NCI-H2171 (cell line): ENCODE data around the gene APOBEC3A.
A peak's percentile ranks its signal among the peaks of the same experiment; 100 is the strongest.

Experiments used
- DNase-seq: peaks from one replicate; lab custom pipeline; 2025; lab: John Stamatoyannopoulos, UW

Gene APOBEC3A

DNA sequence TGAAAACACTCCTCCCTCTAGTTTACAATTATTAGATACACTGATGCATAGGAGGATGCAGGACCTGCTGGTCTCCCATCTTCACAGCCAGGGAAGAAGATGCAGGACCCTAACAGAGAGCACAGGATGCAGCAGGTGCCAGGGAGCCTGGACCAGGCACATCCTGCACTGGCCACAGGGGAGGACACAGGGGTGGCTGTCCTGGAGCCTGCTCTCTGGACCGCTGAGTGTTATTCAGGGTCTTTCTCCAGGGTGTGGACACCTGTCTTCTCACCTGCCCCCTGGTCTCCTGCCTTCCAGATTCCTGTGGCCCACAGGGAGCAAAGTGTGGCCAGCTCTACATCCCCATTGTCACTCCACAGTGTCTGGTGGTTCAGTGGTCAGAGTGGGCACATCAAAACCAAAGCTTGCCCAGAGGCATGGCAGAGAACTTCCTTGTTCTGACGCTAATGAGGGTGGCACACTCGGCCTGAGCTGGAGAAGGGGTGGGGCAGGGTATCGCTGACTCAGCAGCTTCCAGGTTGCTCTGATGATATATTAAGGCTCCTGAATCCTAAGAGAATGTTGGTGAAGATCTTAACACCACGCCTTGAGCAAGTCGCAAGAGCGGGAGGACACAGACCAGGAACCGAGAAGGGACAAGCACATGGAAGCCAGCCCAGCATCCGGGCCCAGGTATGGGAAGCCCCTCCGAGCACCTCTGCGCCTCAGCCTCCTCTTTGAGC is at the start of gene APOBEC3A:
Gene APOBEC3A, plus strand, starts transcription at position 564 of the 725 bp plus-strand sequence. Its CDS starts 83 bp downstream, at position 647.
- DNase-seq = no peak

DNA sequence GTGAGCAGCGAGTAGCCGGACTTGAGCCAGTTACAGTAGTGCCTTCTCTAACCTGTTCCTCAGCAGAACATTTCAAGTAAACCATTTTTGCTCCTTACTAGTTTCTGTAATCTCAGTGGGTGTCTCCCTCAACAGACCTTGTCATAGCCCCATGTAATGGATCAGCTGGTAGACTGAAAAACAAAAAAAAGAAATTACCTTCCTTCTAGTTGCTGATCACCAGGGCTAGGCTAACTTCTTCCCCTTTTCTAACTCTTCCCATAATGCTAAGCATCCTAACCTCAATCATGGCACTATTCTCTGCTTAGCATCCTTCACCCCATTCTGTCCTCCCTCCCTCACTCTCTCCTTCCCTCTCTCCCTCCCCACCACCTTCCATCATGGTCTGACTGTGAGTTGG is 49.6 kb upstream of the APOBEC3A start:
- DNase-seq = no peak

DNA sequence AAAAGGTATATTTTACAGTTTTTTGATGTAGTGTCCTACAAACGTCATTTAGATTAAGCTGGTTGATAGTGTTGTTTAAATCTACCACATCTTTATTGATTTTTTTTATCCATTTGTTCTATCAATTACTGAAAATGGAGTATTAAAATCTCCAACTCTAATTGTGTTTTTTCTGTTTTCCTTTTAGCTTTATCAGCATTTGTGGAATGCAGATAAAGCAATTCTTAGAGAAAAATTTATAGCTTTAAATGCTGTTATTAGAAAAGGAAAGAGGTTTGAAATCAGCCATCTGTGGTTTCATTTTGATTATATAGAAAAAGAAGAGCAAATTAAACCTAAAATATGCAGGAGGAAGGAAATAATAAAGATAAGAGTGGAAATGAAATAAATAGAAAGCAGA is 46.0 kb upstream of the APOBEC3A start:
- no peak for DNase-seq

DNA sequence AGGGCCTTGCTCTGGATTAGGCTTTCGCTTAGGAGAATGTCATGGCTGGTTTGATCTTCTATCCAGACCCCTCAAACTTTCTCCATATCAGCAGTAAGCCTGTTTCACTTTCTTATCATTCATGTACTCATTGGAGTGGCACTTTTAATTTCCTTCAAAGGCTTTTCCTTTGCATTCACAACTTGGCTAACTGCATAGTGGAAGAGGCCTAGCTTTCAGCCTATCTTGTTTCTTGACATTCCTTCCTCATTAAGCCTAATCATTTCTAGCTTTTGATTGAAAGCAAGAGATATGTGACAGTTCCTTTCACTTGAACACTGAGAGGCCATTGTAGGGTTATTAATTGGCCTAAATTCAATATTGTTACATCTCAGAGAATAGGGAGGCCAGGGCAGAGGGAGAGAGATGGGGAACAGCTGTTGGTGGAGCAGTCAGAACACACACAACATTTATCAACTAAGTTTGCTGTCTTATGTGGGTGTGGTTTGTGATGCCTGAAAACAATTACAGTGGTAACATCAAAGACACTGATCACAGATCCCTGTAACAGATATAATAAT is 37.7 kb upstream of the APOBEC3A start:
- no peak for DNase-seq

DNA sequence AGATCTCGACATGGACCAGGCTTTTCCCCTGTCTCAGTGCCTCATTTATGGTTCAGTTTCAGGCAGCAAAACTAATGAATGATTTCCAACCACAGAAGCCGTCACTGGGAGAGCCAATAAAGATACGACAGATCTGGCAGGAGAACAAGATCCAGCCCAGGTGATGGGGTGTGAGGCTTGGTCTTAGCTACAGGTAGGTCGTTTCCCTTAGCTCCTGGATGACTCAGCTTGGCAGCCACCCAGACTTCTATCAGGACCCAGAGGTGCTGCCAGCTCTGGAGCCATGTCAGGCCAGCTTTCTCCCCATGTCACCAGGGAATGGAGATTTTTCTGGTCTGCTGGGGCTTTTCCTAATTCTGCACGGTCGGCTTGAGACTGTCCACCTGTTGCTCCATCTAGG is 36.3 kb upstream of the APOBEC3A start:
- DNase-seq = no peak

DNA sequence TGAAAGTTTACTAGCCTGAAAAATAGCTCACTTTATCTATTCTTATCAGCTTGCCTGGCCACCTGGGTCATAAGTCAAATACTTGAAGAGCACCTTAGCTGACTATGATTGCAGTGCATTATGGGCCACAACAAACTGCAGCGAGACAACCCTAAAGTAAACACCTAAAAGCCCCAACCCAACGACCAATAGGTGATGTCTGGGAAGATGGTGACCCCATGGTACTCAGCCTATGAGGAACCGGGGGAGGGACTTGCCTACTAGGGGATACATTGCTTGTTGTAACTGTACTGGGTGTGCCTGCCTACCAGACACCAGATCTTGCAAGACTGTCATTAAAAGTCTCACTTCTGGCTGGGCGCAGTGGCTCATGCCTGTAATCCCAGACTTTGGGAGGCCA is 35.6 kb upstream of the APOBEC3A start:
- no peak for DNase-seq

DNA sequence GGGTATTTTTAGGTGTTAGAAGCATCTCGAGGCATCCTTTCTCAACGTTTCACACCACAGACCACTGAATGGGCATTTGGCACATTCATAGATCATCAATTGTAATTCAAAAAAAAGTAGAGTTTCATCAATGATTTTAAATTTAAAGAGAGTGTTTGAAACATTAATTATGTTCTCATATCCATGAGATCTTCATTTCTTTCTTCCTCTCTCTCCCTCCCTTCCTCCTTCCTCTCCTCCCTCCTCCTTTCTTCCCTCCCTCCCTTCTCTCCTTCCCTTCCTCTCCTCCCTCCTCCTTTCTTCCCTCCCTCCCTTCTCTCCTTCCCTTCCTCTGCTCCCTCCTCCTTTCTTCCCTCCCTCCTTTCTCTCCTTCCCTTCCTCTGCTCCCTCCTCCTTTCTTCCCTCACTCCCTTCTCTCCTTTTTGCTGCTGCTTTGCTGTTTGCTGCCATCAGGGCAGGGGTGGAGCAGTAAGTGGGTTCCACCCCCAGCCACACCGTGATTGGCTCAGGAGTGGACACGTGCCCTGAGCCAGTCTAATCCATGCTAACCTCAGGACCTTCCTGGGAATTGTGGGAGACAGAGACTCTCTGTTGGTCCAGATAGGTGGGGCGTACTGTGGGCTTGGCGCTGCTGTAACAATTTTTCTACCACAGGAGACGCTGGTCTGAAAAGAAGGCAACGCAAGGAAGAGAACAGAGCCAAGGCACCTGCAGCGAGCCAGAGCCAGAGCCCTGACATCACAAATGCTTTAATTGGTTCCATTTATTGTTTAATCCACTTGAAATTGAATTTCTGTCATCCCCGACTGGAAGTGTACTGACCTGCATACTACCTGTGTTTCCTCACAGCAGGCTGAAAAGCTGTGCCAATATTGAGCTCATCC is 33.7 kb upstream of the APOBEC3A start:
- DNase-seq = peak; percentile 83

DNA sequence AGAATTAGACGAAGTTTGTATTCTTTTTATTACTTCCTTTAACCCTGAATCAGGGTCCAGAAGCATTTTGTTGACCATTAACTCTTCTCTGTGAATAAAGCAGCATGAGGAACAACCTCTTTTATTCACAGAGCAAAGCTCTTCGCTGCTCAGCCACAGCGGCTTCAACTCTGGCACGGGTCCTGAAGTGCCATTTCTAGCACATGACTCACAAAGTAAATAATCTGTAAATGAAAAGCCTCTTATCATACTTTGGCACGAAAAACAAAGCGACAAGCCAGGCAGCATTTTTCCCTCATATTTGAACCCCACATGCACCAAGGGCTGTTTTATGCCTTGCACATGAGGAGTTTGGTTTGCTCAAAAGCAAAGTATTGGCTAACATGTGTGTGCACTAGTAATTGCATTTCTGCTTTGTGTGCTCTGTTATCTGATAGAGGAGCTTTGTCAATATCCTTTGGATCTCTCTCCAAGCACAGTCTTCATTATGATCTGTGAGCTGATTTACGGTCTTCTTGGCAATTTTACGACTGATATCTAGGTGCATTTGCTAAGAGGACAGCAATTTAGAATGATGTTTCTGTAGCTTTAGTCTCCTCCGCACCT is 33.0 kb upstream of the APOBEC3A start:
- DNase-seq = peak; percentile 51

DNA sequence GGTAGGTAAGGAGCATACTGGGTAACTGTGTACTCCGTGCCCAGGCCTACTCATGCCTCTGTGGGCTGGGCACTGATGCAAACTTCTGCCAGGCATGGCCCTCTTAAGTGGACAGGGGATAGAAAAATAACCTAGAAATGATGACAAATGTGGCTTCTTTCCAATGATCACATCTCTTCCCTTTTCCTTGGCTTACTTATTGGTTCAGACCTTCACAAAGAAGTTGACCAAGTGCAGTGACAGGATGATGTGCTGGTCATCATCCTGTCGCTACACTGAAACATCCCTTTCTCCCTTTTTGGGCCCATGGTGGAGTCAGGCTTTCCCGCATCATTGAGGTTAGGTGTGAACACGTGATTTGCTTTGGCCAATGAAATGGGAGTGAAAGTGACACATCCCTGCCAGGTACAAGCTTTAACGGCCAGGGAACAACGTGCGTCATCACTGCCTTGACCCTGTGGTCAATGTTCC is 31.8 kb upstream of the APOBEC3A start:
- no peak for DNase-seq

DNA sequence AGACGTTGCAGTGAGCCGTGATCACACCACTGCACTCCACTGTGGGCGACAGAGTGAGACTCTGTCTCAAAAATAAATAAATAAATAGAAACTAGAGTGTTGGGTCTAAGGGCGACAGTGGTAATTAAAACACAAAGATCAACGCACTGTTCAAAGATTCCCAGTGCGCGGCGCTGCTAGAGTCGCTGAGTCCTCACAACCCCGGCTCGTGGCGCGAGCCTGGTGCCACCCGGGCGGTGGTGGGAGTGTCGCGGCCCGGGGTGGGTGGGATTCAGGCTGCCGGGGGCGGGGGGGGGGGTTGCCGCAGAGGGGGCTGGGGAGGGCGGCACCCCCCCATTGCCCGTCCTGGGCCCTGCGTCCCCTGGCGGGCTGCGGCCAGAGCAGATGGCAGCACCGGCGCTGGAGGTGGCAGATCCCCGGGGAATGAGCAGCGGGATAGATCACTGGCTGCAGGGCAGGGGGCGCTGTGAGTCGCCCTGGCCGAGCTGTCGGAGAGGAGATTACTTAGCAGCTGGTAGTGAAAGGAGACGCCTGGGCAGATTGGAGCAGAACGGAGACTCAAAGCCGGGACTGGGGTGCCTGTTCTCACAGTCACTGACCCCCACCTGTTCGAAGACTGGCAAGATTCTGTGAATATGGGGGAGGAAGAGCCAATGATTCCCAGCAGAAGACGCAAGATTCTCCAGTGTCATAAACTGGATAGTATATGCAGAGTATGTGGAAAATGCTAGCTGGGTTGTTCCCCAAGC is 30.2 kb upstream of the APOBEC3A start:
- DNase-seq = peak; percentile 84

DNA sequence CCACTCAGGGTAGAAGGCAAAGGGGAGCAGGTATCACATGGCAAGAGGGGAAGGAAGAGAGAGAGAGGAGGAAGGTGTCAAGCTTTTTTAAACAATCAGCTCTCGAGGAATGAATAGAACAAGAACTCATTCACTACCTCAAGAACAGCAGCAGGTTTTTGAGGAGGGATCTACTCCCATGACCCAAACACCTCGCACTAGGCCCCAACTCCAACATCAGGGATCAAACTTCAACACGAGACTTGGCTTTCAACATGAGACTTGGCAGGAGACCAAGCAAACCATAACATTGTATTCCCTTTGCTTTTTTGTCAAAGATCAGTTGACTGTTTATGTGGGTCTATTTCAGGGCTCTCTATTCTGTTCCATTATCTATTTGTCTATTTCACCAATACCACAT is 26.9 kb upstream of the APOBEC3A start:
- peak; percentile 9 for DNase-seq

DNA sequence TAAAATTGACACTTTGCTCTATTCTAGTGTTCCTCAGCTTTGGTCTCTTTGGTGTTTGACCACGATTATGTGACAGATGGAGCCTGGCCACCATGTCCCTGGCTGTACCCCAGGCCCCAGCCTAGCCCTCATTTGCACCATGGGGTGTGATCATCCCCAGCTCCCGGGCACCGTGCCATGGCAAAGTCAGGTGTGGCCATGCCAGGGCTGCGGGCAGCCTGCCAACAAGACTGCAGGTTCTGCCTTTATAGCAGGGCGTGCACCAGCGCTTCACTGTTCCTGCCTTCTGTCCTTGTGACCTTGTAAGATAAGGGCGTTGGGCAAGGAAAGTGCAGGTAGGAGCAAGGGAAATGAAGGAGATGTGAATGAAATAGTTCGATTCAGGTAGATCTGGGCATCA is 22.4 kb upstream of the APOBEC3A start:
- DNase-seq = peak; percentile 98

DNA sequence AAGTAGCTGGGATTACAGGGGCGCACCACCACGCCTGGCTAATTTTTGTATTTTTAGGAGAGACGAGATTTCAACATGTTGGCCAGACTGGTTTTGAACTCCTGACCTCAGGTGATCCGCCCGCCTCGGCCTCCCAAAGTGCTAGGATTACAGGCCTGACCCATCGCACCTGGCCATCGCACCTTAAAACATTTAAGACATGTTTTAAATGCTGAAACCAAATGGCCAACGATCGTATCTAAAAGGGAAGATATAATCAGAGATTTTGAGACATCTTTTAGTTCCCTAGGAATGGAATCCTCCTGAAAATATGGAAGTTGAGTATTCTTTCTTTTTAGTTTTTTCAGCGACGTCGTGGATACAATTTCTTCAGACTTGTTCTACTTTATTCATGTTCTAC is 21.8 kb upstream of the APOBEC3A start:
- DNase-seq = no peak

DNA sequence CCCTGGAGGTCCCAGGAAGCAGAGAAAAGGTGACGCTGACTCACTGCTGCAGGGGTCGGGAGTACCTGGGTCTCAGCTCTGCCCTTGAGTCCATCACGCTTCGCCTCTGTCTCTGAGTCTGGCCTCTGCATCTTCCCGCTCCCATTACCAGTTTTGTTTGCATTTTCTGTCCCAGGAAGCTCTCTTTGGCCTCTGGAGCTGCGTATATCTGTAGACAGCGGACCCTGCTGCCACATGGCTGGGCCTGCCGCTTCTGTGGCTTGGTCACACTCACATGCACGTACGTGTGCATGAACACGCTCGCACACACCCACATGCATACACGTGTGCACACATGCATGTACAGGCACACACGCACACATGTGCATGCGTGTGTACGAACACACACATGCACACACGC is 20.8 kb upstream of the APOBEC3A start:
- DNase-seq = no peak

DNA sequence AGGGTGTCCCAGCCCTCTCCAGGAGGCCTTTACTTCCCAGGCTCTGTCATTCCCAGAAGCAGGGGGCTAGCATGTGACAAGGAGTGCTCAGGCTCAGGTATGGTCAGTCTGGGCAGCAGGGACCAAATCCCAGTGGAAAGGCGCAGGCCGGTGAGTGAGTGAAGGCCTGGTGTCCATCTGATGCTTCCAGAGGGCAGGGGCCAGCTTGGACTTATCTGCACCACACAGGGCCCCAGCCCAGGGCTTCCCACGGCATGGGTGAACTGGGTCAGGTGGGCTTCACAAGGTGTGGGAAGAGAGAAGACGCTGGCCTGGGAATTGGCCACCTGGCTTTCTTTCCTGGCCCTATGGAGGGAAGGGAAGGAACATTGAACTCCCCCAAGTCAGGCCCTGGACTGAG is 20.4 kb upstream of the APOBEC3A start:
- no peak for DNase-seq

DNA sequence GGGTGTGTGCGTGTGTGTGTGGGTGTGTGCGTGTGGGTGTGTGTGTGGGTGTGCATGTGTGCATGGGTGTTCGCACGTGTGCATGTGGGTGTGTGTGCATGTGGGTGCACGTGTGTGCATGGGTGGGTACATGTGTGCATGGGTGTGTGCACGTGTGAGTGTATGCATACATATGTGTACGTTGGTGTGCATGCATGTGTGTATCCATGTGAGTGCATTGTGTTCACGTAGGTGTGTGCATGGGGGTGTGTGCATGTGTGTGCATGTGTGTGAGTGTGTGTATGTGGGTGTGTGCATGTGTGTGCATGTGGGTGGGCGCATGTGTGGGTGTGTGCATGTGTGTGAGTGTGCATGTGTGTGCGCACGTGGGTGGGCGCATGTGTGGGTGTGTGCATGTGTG is 19.9 kb upstream of the APOBEC3A start:
- no peak for DNase-seq

DNA sequence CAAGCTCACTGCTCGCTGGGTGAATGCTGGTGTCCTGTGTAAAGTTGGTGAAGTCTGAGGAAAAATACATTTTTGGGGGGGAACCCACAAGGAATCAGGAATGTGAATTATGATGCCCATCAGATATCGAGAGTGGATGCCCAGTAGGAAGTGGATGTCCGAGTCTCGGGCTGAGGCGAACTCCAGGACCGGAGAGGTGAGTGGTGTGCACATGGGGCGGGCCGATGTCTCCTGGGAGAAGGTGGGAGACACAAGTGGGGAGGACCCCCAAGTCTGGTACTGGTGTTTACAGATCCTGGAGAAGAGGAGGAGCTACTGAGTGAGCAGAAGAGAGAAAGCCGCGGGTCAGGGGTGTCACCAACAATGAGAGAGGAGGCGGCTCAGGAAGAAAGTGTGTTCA is 19.2 kb upstream of the APOBEC3A start:
- DNase-seq = no peak

DNA sequence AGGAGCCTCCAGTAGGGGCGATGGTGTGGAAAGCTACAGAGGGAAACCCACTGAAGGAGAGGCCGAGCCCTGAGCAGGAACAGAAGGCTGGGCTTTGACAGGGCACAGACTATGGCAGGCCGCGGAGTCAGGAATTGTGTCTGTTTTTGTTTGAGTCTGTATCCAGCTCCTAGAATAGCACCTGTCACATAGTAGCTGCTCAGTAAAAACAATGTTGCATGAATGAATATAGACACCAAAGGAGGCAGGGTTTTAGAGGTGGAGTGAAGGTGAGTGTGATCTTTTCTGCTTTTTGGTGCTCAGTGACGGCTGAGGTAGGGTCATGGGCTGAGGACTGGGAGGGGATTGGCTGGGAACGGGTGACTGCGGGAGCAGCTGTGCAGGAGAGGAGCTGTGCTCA is 18.5 kb upstream of the APOBEC3A start:
- no peak for DNase-seq

DNA sequence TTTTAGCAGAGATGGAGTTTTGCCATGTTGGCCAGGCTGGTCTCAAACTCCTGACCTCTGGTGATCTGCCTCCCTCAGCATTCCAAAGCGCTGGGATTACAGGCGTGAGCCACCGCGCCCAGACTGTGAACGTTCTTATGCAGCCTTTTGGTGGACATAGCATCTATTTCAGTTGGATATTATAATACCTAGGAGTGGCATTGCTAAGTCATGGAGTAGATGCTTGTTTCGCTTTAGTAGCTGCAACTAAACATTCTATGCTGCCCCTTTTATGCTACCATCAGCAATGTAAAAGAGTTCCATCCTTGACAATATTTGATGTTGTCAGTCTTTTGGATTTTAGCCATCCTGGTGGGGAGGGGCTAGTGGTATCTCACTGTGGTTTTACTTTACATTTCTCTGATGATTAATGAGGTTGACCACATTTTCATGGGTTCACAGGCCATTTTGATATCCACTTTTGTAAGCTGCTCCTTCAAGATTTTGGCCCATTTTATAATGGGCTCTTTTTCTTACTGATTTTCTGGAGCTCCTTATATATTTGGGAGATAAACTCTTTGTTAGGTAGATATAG is 16.5 kb upstream of the APOBEC3A start:
- no peak for DNase-seq

DNA sequence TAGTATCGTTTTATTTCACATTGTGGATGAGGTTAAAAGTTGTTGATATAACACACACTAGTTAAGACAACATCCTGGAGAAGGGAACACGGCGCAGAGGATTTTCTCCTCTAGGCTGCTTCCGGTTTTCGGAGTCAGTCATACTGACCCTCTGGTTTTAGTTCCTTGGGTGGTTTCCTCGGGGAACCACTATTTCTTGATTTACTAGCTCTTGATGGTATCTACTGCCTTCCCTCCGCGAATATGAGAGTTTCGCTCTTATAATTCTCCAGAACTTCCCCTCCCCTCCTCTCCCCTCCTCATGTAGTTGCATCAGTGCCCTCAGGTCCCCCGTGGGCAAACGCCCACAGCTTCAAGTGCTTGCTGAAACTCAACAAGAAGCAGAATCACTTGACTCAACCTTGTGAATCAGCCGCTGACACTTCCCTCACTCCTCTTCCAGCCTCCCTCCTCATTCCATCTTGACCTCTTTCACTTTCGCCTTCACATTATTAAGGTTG is 15.9 kb upstream of the APOBEC3A start:
- DNase-seq = no peak

DNA sequence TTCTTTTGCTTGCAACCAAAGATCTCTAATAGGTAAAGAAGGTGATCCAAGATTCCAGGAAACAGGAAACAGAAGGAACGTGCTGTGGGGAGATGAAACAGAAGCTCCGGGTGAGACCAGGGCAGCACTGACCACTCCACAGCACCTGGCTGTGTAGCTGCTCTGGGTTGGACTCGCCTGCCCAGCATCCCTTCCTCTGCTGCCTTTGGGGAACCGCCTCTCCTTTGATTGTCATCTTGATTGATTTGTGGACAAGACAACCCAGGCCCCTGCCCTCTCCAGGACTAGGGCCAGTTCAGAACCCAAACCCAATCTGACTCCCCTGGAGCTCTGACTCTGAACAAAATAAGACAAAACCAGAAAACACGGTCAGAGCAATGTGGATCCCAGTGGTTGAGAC is 14.7 kb upstream of the APOBEC3A start:
- no peak for DNase-seq
